ENCODE data around the gene SLC52A1. TPM values are rescaled to one million over a fixed set of nuclear protein-coding genes. Genes with fewer than 3 reads are reported as not detected.
A peak's percentile ranks its signal among the peaks of the same experiment; 100 is the strongest.

SLC52A1 gene
- polyA plus RNA-seq, 1 of the 3 experiments (the other 2 are of a cell fraction), result 0.49 TPM

DNA sequence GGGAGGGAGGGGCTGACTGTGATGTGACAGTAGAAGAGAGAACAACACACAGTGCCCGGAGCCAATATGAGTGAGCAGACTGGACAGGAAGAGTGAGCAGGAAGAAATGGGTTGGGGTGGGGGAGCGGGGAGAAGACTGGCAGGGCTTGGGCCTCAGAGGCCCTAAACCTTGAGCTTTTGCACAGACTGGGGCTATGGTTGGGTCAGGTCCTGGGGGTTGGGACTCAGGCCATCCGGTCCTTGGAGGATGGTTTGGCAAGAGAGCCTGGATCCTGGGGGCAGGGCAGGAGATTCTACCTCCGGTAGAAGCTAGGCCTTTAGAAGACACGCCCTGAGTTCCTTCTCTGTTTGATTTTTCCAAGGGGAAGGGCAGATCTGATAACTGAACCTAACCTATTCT, 48.8 kb downstream of the SLC52A1 start:
- Histone ChIP-seq H3K4me3 (ENCODE audit: low read depth in 2 of 2, low read length in 1 of 2) (peak overlapping the region; percentile 83 to 96), H4K20me1 (ENCODE audit: insufficient read depth) (no peaks in the 10 kb centered on the region), H3K4me2 (peak overlapping the region; percentile 92), H3K9me2 (no peaks in the 10 kb centered on the region), H3K79me2 (ENCODE audit: insufficient read depth) (peaks cover 3% of the 10 kb centered on the region; the same call in 1 of the 2 replicates), H3K27me3 (ENCODE audit: insufficient read depth) (no peaks in the 10 kb centered on the region), H3K27ac (ENCODE audit: low read depth in 2 of 2, low read length in 1 of 2) (peak overlapping the region; percentile 9 to 18; a peak in 1 of 4 replicates), H3K4me1 (ENCODE audit: control insufficient read depth in 1 of 2, insufficient read depth in 2 of 2, low read depth in 1 of 2, low read length in 1 of 2) (peaks cover 7 to 18% of the 10 kb centered on the region in 2 experiments; a peak in 2 of 4 replicates), H3K9ac (peak overlapping the region; percentile 75), H3K9me3 (no peaks in the 10 kb centered on the region), H3K36me3 (replicated peaks in 1 of 2; ENCODE audit: control insufficient read depth in 1 of 2, insufficient read depth in 2 of 2, low read length in 1 of 2) (peaks cover 0 to 9% of the 10 kb centered on the region in 2 experiments), H3F3A (replicated peaks; ENCODE audit: insufficient read depth) (peaks cover 4% of the 10 kb centered on the region), H2AFZ (ENCODE audit: low read depth) (peak overlapping the region; percentile 90)
- ChIA-PET CTCF (interaction anchor here (0.9 to 5.7 kb wide), 18 partner anchors 8 to 197 kb away, joined by 3 to 54 read pairs (median 6); partner anchors contain the start of genes ENO3, GP1BA, INCA1 and KIF1C), POLR2A (interaction anchor here (0.9 to 1.4 kb wide), 3 partner anchors 8 to 39 kb away, joined by 3 to 5 read pairs (median 4); partner anchors contain the start of gene SPAG7)
- TF ChIP-seq, protein P1, sequence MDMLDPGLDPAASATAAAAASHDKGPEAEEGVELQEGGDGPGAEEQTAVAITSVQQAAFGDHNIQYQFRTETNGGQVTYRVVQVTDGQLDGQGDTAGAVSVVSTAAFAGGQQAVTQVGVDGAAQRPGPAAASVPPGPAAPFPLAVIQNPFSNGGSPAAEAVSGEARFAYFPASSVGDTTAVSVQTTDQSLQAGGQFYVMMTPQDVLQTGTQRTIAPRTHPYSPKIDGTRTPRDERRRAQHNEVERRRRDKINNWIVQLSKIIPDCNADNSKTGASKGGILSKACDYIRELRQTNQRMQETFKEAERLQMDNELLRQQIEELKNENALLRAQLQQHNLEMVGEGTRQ (IDR thresholded peaks at IDR 0.05; ENCODE audit: borderline replicate concordance, low read depth, low read length), result no peak
- TF ChIP-seq RAD21 (IDR thresholded peaks at IDR 0.05; ENCODE audit: low read length) (no peak), RFX5 (IDR thresholded peaks at IDR 0.05; ENCODE audit: low read length) (no peak), TEAD4 (IDR thresholded peaks at IDR 0.05; ENCODE audit: borderline replicate concordance, insufficient read depth) (no peak), FOXJ3 (CRISPR knock-in tag; IDR thresholded peaks at IDR 0.05) (no peak), TCF12 (IDR thresholded peaks at IDR 0.05) (no peak), MXI1 (IDR thresholded peaks at IDR 0.05; ENCODE audit: low read depth, low read length) (no peak), EZH2phosphoT487 (IDR thresholded peaks at IDR 0.05; ENCODE audit: borderline replicate concordance, low read depth) (no peak)
- TF ChIP-seq, protein P2, sequence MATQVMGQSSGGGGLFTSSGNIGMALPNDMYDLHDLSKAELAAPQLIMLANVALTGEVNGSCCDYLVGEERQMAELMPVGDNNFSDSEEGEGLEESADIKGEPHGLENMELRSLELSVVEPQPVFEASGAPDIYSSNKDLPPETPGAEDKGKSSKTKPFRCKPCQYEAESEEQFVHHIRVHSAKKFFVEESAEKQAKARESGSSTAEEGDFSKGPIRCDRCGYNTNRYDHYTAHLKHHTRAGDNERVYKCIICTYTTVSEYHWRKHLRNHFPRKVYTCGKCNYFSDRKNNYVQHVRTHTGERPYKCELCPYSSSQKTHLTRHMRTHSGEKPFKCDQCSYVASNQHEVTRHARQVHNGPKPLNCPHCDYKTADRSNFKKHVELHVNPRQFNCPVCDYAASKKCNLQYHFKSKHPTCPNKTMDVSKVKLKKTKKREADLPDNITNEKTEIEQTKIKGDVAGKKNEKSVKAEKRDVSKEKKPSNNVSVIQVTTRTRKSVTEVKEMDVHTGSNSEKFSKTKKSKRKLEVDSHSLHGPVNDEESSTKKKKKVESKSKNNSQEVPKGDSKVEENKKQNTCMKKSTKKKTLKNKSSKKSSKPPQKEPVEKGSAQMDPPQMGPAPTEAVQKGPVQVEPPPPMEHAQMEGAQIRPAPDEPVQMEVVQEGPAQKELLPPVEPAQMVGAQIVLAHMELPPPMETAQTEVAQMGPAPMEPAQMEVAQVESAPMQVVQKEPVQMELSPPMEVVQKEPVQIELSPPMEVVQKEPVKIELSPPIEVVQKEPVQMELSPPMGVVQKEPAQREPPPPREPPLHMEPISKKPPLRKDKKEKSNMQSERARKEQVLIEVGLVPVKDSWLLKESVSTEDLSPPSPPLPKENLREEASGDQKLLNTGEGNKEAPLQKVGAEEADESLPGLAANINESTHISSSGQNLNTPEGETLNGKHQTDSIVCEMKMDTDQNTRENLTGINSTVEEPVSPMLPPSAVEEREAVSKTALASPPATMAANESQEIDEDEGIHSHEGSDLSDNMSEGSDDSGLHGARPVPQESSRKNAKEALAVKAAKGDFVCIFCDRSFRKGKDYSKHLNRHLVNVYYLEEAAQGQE (IDR thresholded peaks at IDR 0.05; ENCODE audit: low read depth, low read length), result no peak
- DNase-seq, result no peak
- 85% methylated on average over 5 of the region's 5 CpGs for WGBS (ENCODE audit: low lambda C conversion rate)

Other genes with a start within 250 kb of the SLC52A1 start
- 0.76 and 1.3 TPM in 2 replicates for gene VMO1, start 249.1 kb downstream of the SLC52A1 start, polyA plus RNA-seq (2012; rRNA removed)
- not detected in 2 replicates for gene GLTPD2, start 246.5 kb downstream of the SLC52A1 start, polyA plus RNA-seq (2012; rRNA removed)
- gene PSMB6, start 239.3 kb downstream of the SLC52A1 start, polyA plus RNA-seq (2012; rRNA removed), result 325 and 331 TPM in 2 replicates
- gene PLD2, start 228.3 kb downstream of the SLC52A1 start, polyA plus RNA-seq (2012; rRNA removed), result 42.5 and 49.2 TPM in 2 replicates
- gene MINK1, start 202.1 kb downstream of the SLC52A1 start, polyA plus RNA-seq (2012; rRNA removed), result 53.2 and 64.7 TPM in 2 replicates
- 0.44 and 0.52 TPM in 2 replicates for gene C17orf107, start 135.9 kb downstream of the SLC52A1 start, polyA plus RNA-seq (2012; rRNA removed)
- gene CHRNE, start 132.3 kb downstream of the SLC52A1 start, polyA plus RNA-seq (2012; rRNA removed), result 0.54 and 0.71 TPM in 2 replicates
- gene GP1BA, start 103.1 kb downstream of the SLC52A1 start, polyA plus RNA-seq (2012; rRNA removed), result not detected in 2 replicates
- 58.5 and 82.8 TPM in 2 replicates for gene SLC25A11, start 95.4 kb downstream of the SLC52A1 start, polyA plus RNA-seq (2012; rRNA removed)
- gene RNF167, start 95.2 kb downstream of the SLC52A1 start, polyA plus RNA-seq (2012; rRNA removed), result 96.5 and 115 TPM in 2 replicates
- gene PFN1, start 86.9 kb downstream of the SLC52A1 start, polyA plus RNA-seq (2012; rRNA removed), result 1,627 and 2,484 TPM in 2 replicates
- 29.2 and 32.5 TPM in 2 replicates for gene ENO3, start 84.3 kb downstream of the SLC52A1 start, polyA plus RNA-seq (2012; rRNA removed)
- gene SPAG7, start 67.6 kb downstream of the SLC52A1 start, polyA plus RNA-seq (2012; rRNA removed), result 122 and 133 TPM in 2 replicates
- gene CAMTA2, start 47.8 kb downstream of the SLC52A1 start, polyA plus RNA-seq (2012; rRNA removed), result 18.4 and 27.0 TPM in 2 replicates
- 1.2 and 1.3 TPM in 2 replicates for gene INCA1, start 37.9 kb downstream of the SLC52A1 start, polyA plus RNA-seq (2012; rRNA removed)
- gene KIF1C, start 37.5 kb downstream of the SLC52A1 start, polyA plus RNA-seq (2012; rRNA removed), result 36.7 and 58.2 TPM in 2 replicates
- gene ZFP3, start 43.0 kb upstream of the SLC52A1 start, polyA plus RNA-seq (2012; rRNA removed), result 1.5 and 2.3 TPM in 2 replicates
- 3.4 and 3.6 TPM in 2 replicates for gene ZNF232, start 76.5 kb upstream of the SLC52A1 start, polyA plus RNA-seq (2012; rRNA removed)
- not detected in 2 replicates for gene USP6, start 80.6 kb upstream of the SLC52A1 start, polyA plus RNA-seq (2012; rRNA removed)
- 2.8 and 4.8 TPM in 2 replicates for gene ZNF594, start 156.4 kb upstream of the SLC52A1 start, polyA plus RNA-seq (2012; rRNA removed)
- gene SCIMP, start 199.4 kb upstream of the SLC52A1 start, polyA plus RNA-seq (2012; rRNA removed), result not detected in 2 replicates
- 9.7 and 12.9 TPM in 2 replicates for gene RABEP1, start 246.9 kb upstream of the SLC52A1 start, polyA plus RNA-seq (2012; rRNA removed)

All from SK-N-SH (cell line).